K562 (cell line): Measurements from ENCODE around the gene ANO1. TPM values are rescaled to one million over a fixed set of nuclear protein-coding genes. Genes with fewer than 3 reads are reported as not detected.
A peak's percentile ranks its signal among the peaks of the same experiment; 100 is the strongest.

Source experiments
- ARID2 ChIP-seq: fragments of 450-650 bp; IDR thresholded peaks from 2 replicates; pipeline ENCODE4 v1.6.1; 2017; ENCODE audit warnings: antibody characterized with exemption, mild to moderate bottlenecking
- MYC ChIP-seq, 2 experiments: fragments of 250-450 bp in 1 of 2; sonication (Bioruptor Pico) in 1 of 2; IDR thresholded peaks; 2 replicates each; pipeline versions ENCODE4 v1.5.1 to v1.6.1; 2012 to 2021; ENCODE audit warnings: low read depth in 2 of 2, borderline replicate concordance in 1 of 2, improper control_type of control experiment in 1 of 2, low read length in 1 of 2, mild to moderate bottlenecking in 1 of 2, moderate library complexity in 1 of 2
- POLR2H ChIP-seq: IDR thresholded peaks from 2 replicates; pipeline ENCODE4 v1.6.1; 2016; ENCODE audit warnings: missing genetic modification characterization, low read depth, mild to moderate bottlenecking, control low read depth, missing compliant biosample characterization, moderate library complexity
- RAD21 ChIP-seq, 2 experiments: fragments of 250-450 bp in 1 of 2; fragments of 450-650 bp in 1 of 2; sonication (Bioruptor Pico) in 1 of 2; formaldehyde crosslinking in 1 of 2; IDR thresholded peaks in 1 of 2; conservative IDR thresholded peaks in 1 of 2; 2 replicates each; pipeline versions ENCODE4 v1.4.0 to v1.8.0; 2020 to 2022; ENCODE audit warnings: mild to moderate bottlenecking in 2 of 2, moderate library complexity in 1 of 2
- REST ChIP-seq, 2 experiments: fragments of 450-650 bp; formaldehyde crosslinking in 1 of 2; IDR thresholded peaks; 2 replicates each; pipeline versions ENCODE4 v1.4.0 to v1.6.1; 2014 to 2020; ENCODE audit warnings: mild to moderate bottlenecking in 2 of 2, borderline replicate concordance in 1 of 2, low read depth in 1 of 2
- SMAD1 ChIP-seq: fragments of 150-350 bp; IDR thresholded peaks from 2 replicates; pipeline ENCODE4 v1.6.1; 2014; ENCODE audit warnings: low read length, low read depth; ENCODE audit not compliant: partially characterized antibody
- SP2 ChIP-seq: IDR thresholded peaks from 2 replicates; pipeline ENCODE4 v1.6.1; 2011; ENCODE audit warnings: mild to moderate bottlenecking, low read depth, low read length, moderate library complexity; ENCODE audit not compliant: poor library complexity, severe bottlenecking; ENCODE audit errors: extremely low read depth
- TAF15 ChIP-seq: fragments of 200-400 bp; formaldehyde crosslinking; IDR thresholded peaks from 2 replicates; pipeline ENCODE4 v1.6.1; 2017; ENCODE audit warnings: mild to moderate bottlenecking, low read depth, low read length, moderate library complexity
- TCFL5 ChIP-seq: fragments of 250-450 bp; sonication (Bioruptor Pico); conservative IDR thresholded peaks from 2 replicates; pipeline ENCODE4 v1.6.1; 2021; ENCODE audit warnings: mild to moderate bottlenecking, moderate library complexity, matching md5 sums
- USF1 ChIP-seq: sonication (generic); formaldehyde crosslinking; IDR thresholded peaks from 2 replicates; pipeline ENCODE4 v1.9.0; 2022; ENCODE audit warnings: mild to moderate bottlenecking, missing genetic modification reagents
- ZBTB33 ChIP-seq: sonication (generic); formaldehyde crosslinking; IDR thresholded peaks from 2 replicates; pipeline ENCODE4 v1.8.1; 2023; ENCODE audit warnings: mild to moderate bottlenecking, missing genetic modification reagents
- ZKSCAN3 ChIP-seq: fragments of 250-450 bp; sonication (Bioruptor Pico); IDR thresholded peaks from 2 replicates; pipeline ENCODE4 v1.4.0; 2020
- ZNF143 ChIP-seq: sonication (generic); formaldehyde crosslinking; IDR thresholded peaks from 2 replicates; pipeline ENCODE4 v1.9.0; 2022; ENCODE audit warnings: mild to moderate bottlenecking, missing genetic modification reagents
- ZNF165 ChIP-seq: fragments of 250-450 bp; sonication (Bioruptor Pico); IDR thresholded peaks from 2 replicates; pipeline ENCODE4 v1.4.0; 2020; ENCODE audit warnings: borderline replicate concordance
- ZNF253 ChIP-seq: fragments of 250-450 bp; sonication (Bioruptor Pico); conservative IDR thresholded peaks from 2 replicates; pipeline ENCODE4 v1.6.1; 2021; ENCODE audit warnings: mild to moderate bottlenecking
- ZNF316 ChIP-seq: fragments of 450-650 bp; IDR thresholded peaks from 2 replicates; pipeline ENCODE4 v1.6.1; 2016
- polyA plus RNA-seq, 8 experiments: library from polyadenylated mRNA; depleted of rRNA in 4 of 8; stranded (reverse) in 5 of 8; unstranded in 3 of 8; fragments of >200 nt; fragmentation: Nextera tagmentation in 2 of 8; fragmentation: Illumina TruSeq in 1 of 8; extraction: Ambion mirVana in 2 of 8; extraction: Trizol in 1 of 8; gene quantifications; 2 replicates each; pipeline versions ENCODE4 v1.2.1 to v1.2.3, GENCODE V29; 2011 to 2014; ENCODE audit warnings: inconsistent platforms in 1 of 8, missing spikeins in 1 of 8
- total RNA-seq, 7 experiments: library from RNA; depleted of rRNA in 6 of 7; stranded (reverse); fragments of >200 nt in 6 of 7; fragmentation: Illumina TruSeq in 2 of 7; extraction: Trizol in 2 of 7; gene quantifications; 2 replicates each; pipeline versions ENCODE4 v1.2.1 to v1.2.3, GENCODE V29; 2011 to 2021; ENCODE audit warnings: low replicate concordance in 1 of 7

Gene ANO1
- total and polyA plus RNA-seq, 9 of the 15 experiments (the other 6 are each of a cell fraction or from before 2014, with no cell fraction given): not detected

DNA sequence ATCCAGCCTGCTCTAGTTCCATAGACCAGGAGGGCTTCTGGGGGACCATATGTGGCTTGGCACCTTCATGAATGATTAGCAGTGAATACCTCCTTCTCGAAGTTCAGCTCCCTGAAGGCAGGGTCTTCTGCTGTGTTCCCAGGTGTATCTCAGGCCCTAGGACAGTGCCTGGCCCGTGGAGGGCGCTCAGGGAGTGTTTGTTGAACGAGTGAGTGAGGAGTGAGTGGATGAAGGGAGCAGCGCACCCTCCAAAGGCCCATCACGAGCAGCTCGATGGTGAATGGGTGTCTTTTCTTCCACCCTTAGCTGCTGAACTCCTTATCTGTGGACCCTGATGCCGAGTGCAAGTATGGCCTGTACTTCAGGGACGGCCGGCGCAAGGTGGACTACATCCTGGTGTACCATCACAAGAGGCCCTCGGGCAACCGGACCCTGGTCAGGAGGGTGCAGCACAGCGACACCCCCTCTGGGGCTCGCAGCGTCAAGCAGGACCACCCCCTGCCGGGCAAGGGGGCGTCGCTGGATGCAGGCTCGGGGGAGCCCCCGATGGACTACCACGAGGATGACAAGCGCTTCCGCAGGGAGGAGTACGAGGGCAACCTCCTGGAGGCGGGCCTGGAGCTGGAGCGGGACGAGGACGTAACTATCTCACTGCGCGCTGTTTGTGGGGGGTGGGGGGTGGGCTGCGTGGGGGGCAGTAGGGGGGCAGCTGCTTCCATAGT, 9.5 kb downstream of the ANO1 start (continued):
- peak; percentile 66 for TF ChIP-seq REST (IDR thresholded peaks at IDR 0.05; ENCODE audit: borderline replicate concordance)
- no peak for TF ChIP-seq REST (CRISPR knock-in tag; IDR thresholded peaks at IDR 0.05; ENCODE audit: low read depth)
- TF ChIP-seq SP2: no peak
- TF ChIP-seq TCFL5 (CRISPR knock-in tag): no peak
- peak in 1 of 2 experiments; percentile 69; a peak in 3 of 4 replicates for TF ChIP-seq RAD21 (CRISPR knock-in tag; conservative IDR thresholded peaks at IDR 0.05 in 1 of 2, IDR thresholded peaks at IDR 0.05 in 1 of 2)
- TF ChIP-seq ZNF165 (CRISPR knock-in tag): no peak
- TF ChIP-seq ZNF253 (CRISPR knock-in tag): no peak
- no peak for TF ChIP-seq ZKSCAN3 (CRISPR knock-in tag)
- no peak for TF ChIP-seq TAF15
- TF ChIP-seq ZNF143 (CRISPR knock-in tag): no peak
- no peak for TF ChIP-seq ZBTB33
- no peak for TF ChIP-seq SMAD1
- TF ChIP-seq POLR2H (tag): no peak
- 0 out of 2 replicates have a peak, but pooled peaks have one; percentile 13 for TF ChIP-seq ARID2
- no peak for TF ChIP-seq USF1 (CRISPR knock-in tag)
- TF ChIP-seq MYC (IDR thresholded peaks at IDR 0.05; ENCODE audit: low read depth, low read length): no peak
- TF ChIP-seq MYC (CRISPR knock-in tag; IDR thresholded peaks at IDR 0.05; ENCODE audit: borderline replicate concordance, low read depth): no peak
- TF ChIP-seq ZNF316: 0 out of 2 replicates have a peak, but pooled peaks have one; percentile 22
